Measurements from ENCODE around the gene PDF. TPM values are rescaled to one million over a fixed set of nuclear protein-coding genes. Genes with fewer than 3 reads are reported as not detected.

The PDF gene
- total RNA-seq, 2 experiments from 2014 or later = 37.8 to 54.8 TPM

- peak overlapping the region; percentile 75 for H3K4me3 ChIP-seq (ENCODE audit: low read depth, low read length, poor library complexity, severe bottlenecking)
- BruUV-seq (replicated peaks) = no TSS peak
- H3K4me1 ChIP-seq (ENCODE audit: insufficient read depth, low read length, poor library complexity, severe bottlenecking) = peaks cover 51% of the 10 kb centered on the region
- ChIA-PET CTCF (ENCODE audit: unreplicated experiment) (no interaction called here), POLR2A (interaction anchor here (1.4 to 2.8 kb wide), 3 partner anchors 11 to 13 kb away, joined by 5 to 11 read pairs (median 5); partner anchors contain the start of gene NIP7)
- H3K9me3 ChIP-seq (ENCODE audit: low read length) = no peaks in the 10 kb centered on the region
- peaks cover 80% of the 10 kb centered on the region for H3K79me2 ChIP-seq (ENCODE audit: insufficient read depth, low read depth, low read length)
- H4K20me1 ChIP-seq (ENCODE audit: insufficient read depth, low read length) = peaks cover 38% of the 10 kb centered on the region
- peaks cover 83% of the 10 kb centered on the region for H3K36me3 ChIP-seq (ENCODE audit: insufficient read depth, low read length)
- H3K27ac ChIP-seq (ENCODE audit: low read depth, low read length, poor library complexity, severe bottlenecking) = peak overlapping the region; percentile 70
- intact Hi-C loops (cut with micrococcal nuclease; ENCODE audit: unreplicated experiment) = no loop called here
- H2AFZ ChIP-seq (ENCODE audit: low read length) = no peak overlapping the region
- no peaks in the 10 kb centered on the region for H3K9me2 ChIP-seq (ENCODE audit: insufficient read depth, low read length)
- TF ChIP-seq EZH2phosphoT487 (IDR thresholded peaks at IDR 0.05; ENCODE audit: borderline replicate concordance, low read depth, low read length) = no peak
- no peak for TF ChIP-seq CTCF (conservative IDR thresholded peaks at IDR 0.05; ENCODE audit: low read length)
- H3K4me2 ChIP-seq (ENCODE audit: low read length) = peak overlapping the region; percentile 89
- no peak for DNase-seq (ENCODE audit: low spot score)
Observed at GRCh38 chr16:69327585-69328310, 2.6 kb downstream of the PDF start.

- peak overlapping the region; percentile 89 for H3K4me2 ChIP-seq (ENCODE audit: low read length)
- peaks cover 45% of the 10 kb centered on the region for H4K20me1 ChIP-seq (ENCODE audit: insufficient read depth, low read length)
- TF ChIP-seq EZH2phosphoT487 (IDR thresholded peaks at IDR 0.05; ENCODE audit: borderline replicate concordance, low read depth, low read length) (no peak), CTCF (conservative IDR thresholded peaks at IDR 0.05; ENCODE audit: low read length) (no peak)
- H3K9me3 ChIP-seq (ENCODE audit: low read length) = no peaks in the 10 kb centered on the region
- H3K9me2 ChIP-seq (ENCODE audit: insufficient read depth, low read length) = no peaks in the 10 kb centered on the region
- peaks cover 83% of the 10 kb centered on the region for H3K36me3 ChIP-seq (ENCODE audit: insufficient read depth, low read length)
- peak overlapping the region; percentile 47 for H3K27ac ChIP-seq (ENCODE audit: low read depth, low read length, poor library complexity, severe bottlenecking)
- H3K79me2 ChIP-seq (ENCODE audit: insufficient read depth, low read depth, low read length) = peaks cover 80% of the 10 kb centered on the region
- BruUV-seq (replicated peaks) = TSS peak; percentile 37
- peaks cover 45% of the 10 kb centered on the region for H3K4me1 ChIP-seq (ENCODE audit: insufficient read depth, low read length, poor library complexity, severe bottlenecking)
- intact Hi-C loops (cut with micrococcal nuclease; ENCODE audit: unreplicated experiment) = no loop called here
- no peak overlapping the region for H2AFZ ChIP-seq (ENCODE audit: low read length)
- ChIA-PET CTCF (ENCODE audit: unreplicated experiment) (no interaction called here), POLR2A (interaction anchor here (0.5 to 1.8 kb wide), 9 partner anchors 10 to 260 kb away, joined by 3 to 8 read pairs (median 4); partner anchors contain the start of gene NIP7)
- DNase-seq (ENCODE audit: low spot score) = no peak
- H3K4me3 ChIP-seq (ENCODE audit: low read depth, low read length, poor library complexity, severe bottlenecking) = peak overlapping the region; percentile 75
Observed at GRCh38 chr16:69326172-69326873, 4.1 kb downstream of the PDF start.

Measured in OCI-LY7 (cell line).